Occipital lobe (tissue), 2 donors: ENCODE results near the gene SPART. TPM values are rescaled to one million over a fixed set of nuclear protein-coding genes. Genes with fewer than 3 reads are reported as not detected.

Experiments
- small RNA-seq: library from RNA; depleted of rRNA; stranded (forward); fragments of <200 nt; gene quantifications from one replicate; pipeline ENCODE3, GENCODE V24; 2014
- total RNA-seq: library from RNA; depleted of rRNA; stranded (reverse); fragments of >200 nt; gene quantifications from one replicate; pipeline ENCODE4 v1.2.3, GENCODE V29; 2014

SPART gene
- total RNA-seq, 1 donor from 2014 or later, result 31.4 TPM

Small RNA genes within 50 kb of the gene (small RNA-seq; reads per million reads assigned to genes)
- gene RNU6-71P, result not detected

Other genes starting within 250 kb of the SPART start
- 385 TPM for gene DCLK1, start 215.0 kb downstream of the SPART start, total RNA-seq
- 0.31 TPM for gene SOHLH2, start 131.8 kb downstream of the SPART start, total RNA-seq
- 2.7 TPM for gene CCDC169, start 48.6 kb downstream of the SPART start, total RNA-seq
- gene CCNA1, start 86.1 kb upstream of the SPART start, total RNA-seq, result 6.6 TPM